Prostate gland (tissue), 2 donors: ENCODE measurements around the gene CCDC175.

Experiments used
- POLR2A ChIP-seq: fragments of 450-650 bp; IDR thresholded peaks from one replicate; pipeline ENCODE4 v1.6.1; 2016; ENCODE audit warnings: antibody characterized with exemption, mild to moderate bottlenecking
- POLR2AphosphoS5 ChIP-seq: sonication (generic); formaldehyde crosslinking; IDR thresholded peaks from one replicate; pipeline ENCODE4 v1.6.1; 2017; ENCODE audit warnings: antibody characterized with exemption
- TF ChIP-seq, protein P1 (sequence below), 4 experiments: fragments of 200-600 bp in 2 of 4; fragments of 450-650 bp in 2 of 4; sonication (generic) in 2 of 4; IDR thresholded peaks; 1 replicate in 3 of 4; 2 replicates in 1 of 4; pipeline ENCODE4 v1.5.1; 2016 to 2019; ENCODE audit warnings: antibody characterized with exemption in 4 of 4, mild to moderate bottlenecking in 2 of 4, moderate library complexity in 2 of 4

DNA sequence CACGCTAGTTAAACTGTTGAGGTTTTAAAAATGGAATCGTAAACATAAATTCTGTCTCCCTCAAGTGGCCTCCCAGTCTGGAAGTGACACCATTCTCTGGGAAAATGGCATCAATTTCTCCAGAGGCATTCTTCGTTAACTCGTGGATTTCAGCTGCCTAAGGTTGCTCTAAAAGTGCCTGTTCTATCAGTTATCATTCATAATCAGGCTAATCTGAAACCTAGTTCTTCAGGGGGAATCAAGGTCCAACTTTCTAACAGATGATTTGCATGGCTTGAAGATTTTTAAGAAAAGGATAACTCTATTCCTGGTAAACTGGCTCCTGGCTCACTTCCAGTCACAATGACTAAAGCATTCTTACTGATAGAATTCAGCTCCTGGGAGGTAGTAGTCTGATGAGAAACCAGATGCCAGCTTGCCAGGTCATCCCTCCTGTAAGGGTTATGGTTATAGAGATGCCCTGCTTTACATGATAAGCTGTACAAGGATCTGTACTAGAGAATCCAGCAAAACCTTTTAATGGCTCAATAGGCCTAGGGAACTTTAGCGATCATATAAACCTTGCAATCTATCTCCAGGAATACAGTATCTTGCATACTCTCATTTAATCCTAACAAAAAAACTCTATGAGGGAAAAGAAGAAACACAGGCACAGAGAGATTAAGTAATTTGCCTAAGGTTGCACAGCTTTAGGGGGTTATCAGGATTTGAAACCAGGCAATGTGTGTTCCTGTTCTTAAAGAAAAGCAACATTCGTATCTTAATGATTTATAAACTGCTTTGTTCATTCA is 93.9 kb downstream of the CCDC175 start:
- TF ChIP-seq, protein P1, sequence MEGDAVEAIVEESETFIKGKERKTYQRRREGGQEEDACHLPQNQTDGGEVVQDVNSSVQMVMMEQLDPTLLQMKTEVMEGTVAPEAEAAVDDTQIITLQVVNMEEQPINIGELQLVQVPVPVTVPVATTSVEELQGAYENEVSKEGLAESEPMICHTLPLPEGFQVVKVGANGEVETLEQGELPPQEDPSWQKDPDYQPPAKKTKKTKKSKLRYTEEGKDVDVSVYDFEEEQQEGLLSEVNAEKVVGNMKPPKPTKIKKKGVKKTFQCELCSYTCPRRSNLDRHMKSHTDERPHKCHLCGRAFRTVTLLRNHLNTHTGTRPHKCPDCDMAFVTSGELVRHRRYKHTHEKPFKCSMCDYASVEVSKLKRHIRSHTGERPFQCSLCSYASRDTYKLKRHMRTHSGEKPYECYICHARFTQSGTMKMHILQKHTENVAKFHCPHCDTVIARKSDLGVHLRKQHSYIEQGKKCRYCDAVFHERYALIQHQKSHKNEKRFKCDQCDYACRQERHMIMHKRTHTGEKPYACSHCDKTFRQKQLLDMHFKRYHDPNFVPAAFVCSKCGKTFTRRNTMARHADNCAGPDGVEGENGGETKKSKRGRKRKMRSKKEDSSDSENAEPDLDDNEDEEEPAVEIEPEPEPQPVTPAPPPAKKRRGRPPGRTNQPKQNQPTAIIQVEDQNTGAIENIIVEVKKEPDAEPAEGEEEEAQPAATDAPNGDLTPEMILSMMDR (IDR thresholded peaks at IDR 0.05) = no peak
- TF ChIP-seq POLR2A (no peak), POLR2AphosphoS5 (no peak)
